Mucosa of rectum (tissue), 2 donors: ENCODE results near the gene R3HCC1L.
"Not testable (repeated sequence)": the region's sequence is repeated elsewhere in the genome, so short reads cannot be mapped to it uniquely, and the experiment has no call there.

Source experiments
- H3K27ac ChIP-seq, 2 donors: one replicate each; pipeline ENCODE4 v1.7.0; 2013; ENCODE audit warnings: inconsistent platforms in 2 of 2, low read depth in 2 of 2, low read length in 2 of 2
- H3K27me3 ChIP-seq, 2 donors: one replicate each; pipeline ENCODE4 v1.7.0; 2013; ENCODE audit warnings: low read length in 2 of 2; ENCODE audit not compliant: control insufficient read depth in 2 of 2, insufficient read depth in 2 of 2
- H3K36me3 ChIP-seq, 2 donors: one replicate each; pipeline ENCODE4 v1.7.0; 2013; ENCODE audit warnings: low read length in 2 of 2; ENCODE audit not compliant: control insufficient read depth in 2 of 2, insufficient read depth in 2 of 2
- H3K4me1 ChIP-seq, 2 donors: one replicate each; pipeline ENCODE4 v1.7.0; 2013; ENCODE audit warnings: low read length in 2 of 2, mild to moderate bottlenecking in 1 of 2; ENCODE audit not compliant: control insufficient read depth in 2 of 2, insufficient read depth in 2 of 2
- H3K4me3 ChIP-seq, 2 donors: one replicate each; pipeline ENCODE4 v1.7.0; 2013; ENCODE audit warnings: low read length in 2 of 2
- H3K9ac ChIP-seq, 2 donors: one replicate each; pipeline ENCODE4 v1.7.0; 2013; ENCODE audit warnings: low read length in 2 of 2, low read depth in 1 of 2, mild to moderate bottlenecking in 1 of 2
- H3K9me3 ChIP-seq, 2 donors: one replicate each; pipeline ENCODE4 v1.7.0; 2013; ENCODE audit warnings: low read length in 2 of 2; ENCODE audit not compliant: control insufficient read depth in 2 of 2
- donor health status: healthy.
- donor health status: Normal muscosa, but diverticular disease.

Gene R3HCC1L

GRCh38 chr10:98169379-98169778 lies 34.9 kb downstream of the R3HCC1L start:
- no peaks in the 10 kb centered on the region for H3K27me3 ChIP-seq
- no peaks in the 10 kb centered on the region for H3K9me3 ChIP-seq
- no peak overlapping the region for H3K9ac ChIP-seq
- no peak overlapping the region for H3K4me3 ChIP-seq
- H3K36me3 ChIP-seq = peaks cover 10 to 22% of the 10 kb centered on the region in 2 donors
- peaks cover 8 to 9% of the 10 kb centered on the region in 2 donors for H3K4me1 ChIP-seq
- peak overlapping the region in 1 of 2 donors; percentile 18 for H3K27ac ChIP-seq

- H3K4me1 ChIP-seq = peaks cover 8 to 9% of the 10 kb centered on the region in 2 donors
- no peaks in the 10 kb centered on the region for H3K27me3 ChIP-seq
- H3K4me3 ChIP-seq = no peak overlapping the region
- no peak overlapping the region for H3K9ac ChIP-seq
- no peaks in the 10 kb centered on the region for H3K9me3 ChIP-seq
- H3K36me3 ChIP-seq = peaks cover 4 to 13% of the 10 kb centered on the region in 2 donors
- H3K27ac ChIP-seq = no peak overlapping the region
Observed at GRCh38 chr10:98170249-98171117, 36.0 kb downstream of the R3HCC1L start.

- H3K9me3 ChIP-seq = no peaks in the 10 kb centered on the region
- H3K4me3 ChIP-seq = no peak overlapping the region
- peaks cover 2 to 3% of the 10 kb centered on the region in 2 donors for H3K36me3 ChIP-seq
- H3K4me1 ChIP-seq = peaks cover 8 to 9% of the 10 kb centered on the region in 2 donors
- no peak overlapping the region for H3K27ac ChIP-seq
- no peak overlapping the region for H3K9ac ChIP-seq
- H3K27me3 ChIP-seq = no peaks in the 10 kb centered on the region
Observed at GRCh38 chr10:98172073-98172472, 37.6 kb downstream of the R3HCC1L start.

GRCh38 chr10:98172495-98172894 lies 38.0 kb downstream of the R3HCC1L start:
- Histone ChIP-seq H3K27ac (no peak overlapping the region), H3K4me3 (no peak overlapping the region), H3K9me3 (no peaks in the 10 kb centered on the region), H3K9ac (no peak overlapping the region), H3K4me1 (peaks cover 8 to 9% of the 10 kb centered on the region in 2 donors), H3K27me3 (no peaks in the 10 kb centered on the region), H3K36me3 (peaks cover 2 to 3% of the 10 kb centered on the region in 2 donors)

GRCh38 chr10:98173260-98173659 lies 38.8 kb downstream of the R3HCC1L start:
- no peak overlapping the region for H3K9ac ChIP-seq
- H3K27me3 ChIP-seq = no peaks in the 10 kb centered on the region
- H3K9me3 ChIP-seq = no peaks in the 10 kb centered on the region
- H3K36me3 ChIP-seq = peaks cover 2 to 3% of the 10 kb centered on the region in 2 donors
- H3K27ac ChIP-seq = no peak overlapping the region
- H3K4me1 ChIP-seq = peaks cover 7 to 8% of the 10 kb centered on the region in 2 donors
- H3K4me3 ChIP-seq = no peak overlapping the region

GRCh38 chr10:98182351-98182915 lies 48.0 kb downstream of the R3HCC1L start:
- not testable (repeated sequence) for H3K27ac ChIP-seq, H3K9me3 ChIP-seq, H3K27me3 ChIP-seq, H3K4me1 ChIP-seq, H3K4me3 ChIP-seq, H3K9ac ChIP-seq
- peaks cover 9 to 11% of the 10 kb centered on the region in 2 donors for H3K36me3 ChIP-seq

GRCh38 chr10:98186681-98187080 lies 52.2 kb downstream of the R3HCC1L start:
- H3K9me3 ChIP-seq = no peaks in the 10 kb centered on the region
- no peak overlapping the region for H3K9ac ChIP-seq
- H3K36me3 ChIP-seq = peaks cover 11 to 14% of the 10 kb centered on the region in 2 donors
- H3K4me1 ChIP-seq = no peaks in the 10 kb centered on the region
- H3K27ac ChIP-seq = no peak overlapping the region
- no peaks in the 10 kb centered on the region for H3K27me3 ChIP-seq
- H3K4me3 ChIP-seq = no peak overlapping the region

GRCh38 chr10:98190773-98191172 lies 56.3 kb downstream of the R3HCC1L start:
- H3K4me3 ChIP-seq, H3K9me3 ChIP-seq, H3K4me1 ChIP-seq: not testable (repeated sequence)

GRCh38 chr10:98193037-98193436 lies 58.6 kb downstream of the R3HCC1L start:
- Histone ChIP-seq H3K4me3 (no peak overlapping the region), H3K27ac (no peak overlapping the region), H3K36me3 (peaks cover 0 to 5% of the 10 kb centered on the region in 2 donors), H3K9me3 (no peaks in the 10 kb centered on the region), H3K27me3 (no peaks in the 10 kb centered on the region), H3K9ac (no peak overlapping the region), H3K4me1 (no peaks in the 10 kb centered on the region)

More at GRCh38 chr10:98190773-98191172, 56.3 kb downstream of the R3HCC1L start:
- H3K27ac ChIP-seq, H3K9ac ChIP-seq, H3K27me3 ChIP-seq: not testable (repeated sequence)
- peaks cover 0 to 13% of the 10 kb centered on the region in 2 donors for H3K36me3 ChIP-seq

GRCh38 chr10:98194633-98195032 lies 60.2 kb downstream of the R3HCC1L start:
- Histone ChIP-seq H3K36me3 (peaks cover 0 to 4% of the 10 kb centered on the region in 2 donors), H3K4me1 (no peaks in the 10 kb centered on the region), H3K27me3 (no peaks in the 10 kb centered on the region), H3K27ac (no peak overlapping the region), H3K4me3 (no peak overlapping the region), H3K9ac (no peak overlapping the region), H3K9me3 (no peaks in the 10 kb centered on the region)
